Cardiac muscle cell (in vitro differentiated cells and primary cell): ENCODE measurements around the gene CYP27A1. TPM values are rescaled to one million over a fixed set of nuclear protein-coding genes. Genes with fewer than 3 reads are reported as not detected.
A peak's percentile ranks its signal among the peaks of the same experiment; 100 is the strongest.

ENCODE experiments used
- DNase-seq, 2 donors: peaks; one replicate each; pipeline versions ENCODE4 v3.0.0 to v3.0.0-alpha.2; 2010 to 2017; ENCODE audit warnings: low read depth in 1 of 2, low spot score in 1 of 2
- H3K27ac ChIP-seq: fragments of 200-600 bp; sonication (generic); 2 replicates; pipeline ENCODE4 v1.5.1; 2016
- H3K27me3 ChIP-seq: fragments of 200-600 bp; sonication (generic); 2 replicates; pipeline ENCODE4 v1.6.0; 2016; ENCODE audit warnings: control low read depth
- H3K36me3 ChIP-seq: fragments of 200-600 bp; sonication (generic); 2 replicates; pipeline ENCODE4 v1.5.1; 2016; ENCODE audit warnings: control low read depth
- H3K4me1 ChIP-seq: fragments of 200-600 bp; sonication (generic); 2 replicates; pipeline ENCODE4 v1.8.1; 2017; ENCODE audit warnings: low read depth, mild to moderate bottlenecking, mixed run types
- H3K4me3 ChIP-seq: fragments of 200-600 bp; sonication (generic); 2 replicates; pipeline ENCODE4 v1.5.1; 2016; ENCODE audit warnings: mild to moderate bottlenecking
- H3K9me3 ChIP-seq: fragments of 200-600 bp; sonication (generic); 2 replicates; pipeline ENCODE4 v1.5.1; 2017; ENCODE audit warnings: low read depth, mild to moderate bottlenecking, control low read depth
- polyA plus RNA-seq: library from polyadenylated mRNA; unstranded; fragments of >200 nt; fragmentation: Nextera tagmentation; extraction: Ambion mirVana; gene quantifications from 2 replicates; pipeline ENCODE4 v1.2.1, GENCODE V29; 2016
- total RNA-seq: library from RNA; depleted of rRNA; stranded (reverse); fragments of >200 nt; gene quantifications from 2 replicates; pipeline ENCODE4 v1.2.3, GENCODE V29; 2016
- TF ChIP-seq, protein P1 (sequence below): IDR thresholded peaks from 2 replicates; pipeline ENCODE4 v1.5.1; 2012; ENCODE audit warnings: low read depth, mild to moderate bottlenecking, low read length

The CYP27A1 gene
- total and polyA plus RNA-seq, 2 experiments from 2014 or later: 70.6 to 106 TPM

DNA sequence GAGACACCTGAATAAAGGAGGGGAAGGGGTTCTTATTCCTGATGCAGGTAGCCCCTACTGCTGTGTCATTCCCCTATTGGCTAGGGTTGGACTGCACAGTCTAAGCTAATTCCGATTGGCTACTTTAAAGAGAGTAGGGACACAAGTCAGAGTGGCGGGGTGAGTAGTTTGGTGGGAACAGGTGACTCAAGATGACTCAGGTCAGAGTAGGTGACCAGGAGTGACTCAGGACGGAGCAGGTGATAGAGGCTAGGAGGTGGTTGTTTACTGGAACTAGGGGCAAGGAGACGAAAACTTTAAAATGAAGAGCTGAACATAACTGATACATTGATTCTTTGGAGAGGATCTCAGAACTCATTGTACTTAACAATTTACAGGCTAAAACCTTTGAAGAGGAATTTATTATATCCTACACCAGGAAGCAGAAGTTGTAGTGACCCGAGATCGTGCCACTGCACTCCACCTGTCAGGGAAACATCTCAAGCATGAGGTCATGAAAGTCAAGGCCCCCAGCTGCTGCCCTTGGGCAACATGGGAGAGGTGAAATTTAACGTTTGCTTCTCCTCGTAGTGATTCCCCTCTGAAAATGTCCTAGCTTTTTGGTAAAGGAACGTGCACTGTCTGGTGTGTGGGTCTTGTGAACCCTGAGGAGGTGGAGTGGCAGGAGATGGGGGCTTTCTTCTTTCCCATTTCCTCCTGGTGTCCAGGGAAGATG, 4.5 kb upstream of the CYP27A1 start:
- H3K4me3 ChIP-seq: no peak overlapping the region
- no peaks in the 10 kb centered on the region for H3K9me3 ChIP-seq
- peaks cover 7% of the 10 kb centered on the region for H3K4me1 ChIP-seq
- DNase-seq: no peak
- H3K27me3 ChIP-seq: no peaks in the 10 kb centered on the region
- H3K27ac ChIP-seq: no peak overlapping the region
- TF ChIP-seq, protein P1, sequence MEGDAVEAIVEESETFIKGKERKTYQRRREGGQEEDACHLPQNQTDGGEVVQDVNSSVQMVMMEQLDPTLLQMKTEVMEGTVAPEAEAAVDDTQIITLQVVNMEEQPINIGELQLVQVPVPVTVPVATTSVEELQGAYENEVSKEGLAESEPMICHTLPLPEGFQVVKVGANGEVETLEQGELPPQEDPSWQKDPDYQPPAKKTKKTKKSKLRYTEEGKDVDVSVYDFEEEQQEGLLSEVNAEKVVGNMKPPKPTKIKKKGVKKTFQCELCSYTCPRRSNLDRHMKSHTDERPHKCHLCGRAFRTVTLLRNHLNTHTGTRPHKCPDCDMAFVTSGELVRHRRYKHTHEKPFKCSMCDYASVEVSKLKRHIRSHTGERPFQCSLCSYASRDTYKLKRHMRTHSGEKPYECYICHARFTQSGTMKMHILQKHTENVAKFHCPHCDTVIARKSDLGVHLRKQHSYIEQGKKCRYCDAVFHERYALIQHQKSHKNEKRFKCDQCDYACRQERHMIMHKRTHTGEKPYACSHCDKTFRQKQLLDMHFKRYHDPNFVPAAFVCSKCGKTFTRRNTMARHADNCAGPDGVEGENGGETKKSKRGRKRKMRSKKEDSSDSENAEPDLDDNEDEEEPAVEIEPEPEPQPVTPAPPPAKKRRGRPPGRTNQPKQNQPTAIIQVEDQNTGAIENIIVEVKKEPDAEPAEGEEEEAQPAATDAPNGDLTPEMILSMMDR: no peak
- no peaks in the 10 kb centered on the region for H3K36me3 ChIP-seq

DNA sequence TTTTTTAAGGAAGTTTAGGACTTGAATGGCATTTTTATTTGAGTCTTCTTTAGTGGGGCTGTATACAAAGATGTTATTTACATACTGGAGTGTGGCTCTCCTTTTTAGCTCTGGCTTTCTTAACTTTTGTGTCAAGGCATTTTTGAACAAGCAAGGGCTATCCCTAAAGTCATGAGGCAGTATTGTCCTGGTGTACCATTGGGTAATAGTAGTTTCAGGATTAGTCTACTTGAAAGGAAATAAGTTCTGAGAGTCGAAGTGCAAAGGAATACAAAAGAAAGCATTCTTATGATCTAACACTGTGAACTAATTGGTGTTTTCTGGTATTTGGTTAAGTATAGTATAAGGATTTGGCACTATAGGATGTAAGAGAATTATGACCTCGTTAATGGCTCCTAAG, 1.9 kb upstream of the CYP27A1 start:
- Histone ChIP-seq H3K9me3 (no peaks in the 10 kb centered on the region), H3K27ac (no peak overlapping the region), H3K4me3 (no peak overlapping the region), H3K36me3 (no peaks in the 10 kb centered on the region), H3K4me1 (peaks cover 26% of the 10 kb centered on the region), H3K27me3 (no peaks in the 10 kb centered on the region)
- no peak for DNase-seq
- TF ChIP-seq, protein P1: no peak

DNA sequence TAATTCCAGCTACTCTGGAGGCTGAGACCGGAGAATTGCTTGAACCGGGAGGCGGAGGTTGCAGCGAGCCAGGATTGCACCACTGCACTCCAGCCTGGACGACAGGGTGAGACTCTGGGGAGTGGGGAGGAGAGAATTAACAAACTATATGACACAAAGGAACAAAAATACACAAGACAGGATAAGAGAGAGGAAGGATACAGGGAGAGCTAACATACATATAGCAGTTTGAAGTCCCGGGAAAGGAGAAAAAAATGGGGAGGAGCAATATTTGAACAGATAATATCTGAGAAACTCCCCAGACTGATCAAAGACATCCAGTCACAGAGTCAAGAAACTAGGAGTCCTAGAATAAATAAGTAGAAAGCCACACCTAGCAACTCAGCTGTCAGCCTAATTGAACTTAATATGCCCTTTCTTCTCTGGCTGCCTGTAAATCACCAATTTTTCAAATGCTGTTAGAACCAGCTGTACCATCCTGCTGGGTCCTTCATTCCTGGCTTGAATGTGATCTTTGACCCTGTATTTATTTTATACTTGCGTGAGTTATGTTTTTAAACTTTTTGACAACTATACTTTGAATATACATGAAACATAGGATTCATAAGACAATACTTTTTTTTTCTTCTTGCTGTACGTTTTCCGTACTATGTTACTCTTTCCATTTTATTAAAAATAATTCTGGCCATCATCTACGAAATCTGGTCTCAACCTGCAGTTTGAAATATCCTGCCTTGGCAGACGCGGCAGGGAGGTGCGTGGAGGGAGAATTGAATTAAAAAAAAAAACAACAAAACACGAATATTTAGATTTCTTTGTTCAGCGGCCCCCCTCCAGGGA, 876 bp upstream of the CYP27A1 start:
- Histone ChIP-seq H3K27me3 (no peaks in the 10 kb centered on the region), H3K4me1 (peaks cover 29% of the 10 kb centered on the region), H3K4me3 (peak overlapping the region; percentile 45), H3K36me3 (no peaks in the 10 kb centered on the region), H3K27ac (peak overlapping the region; percentile 86), H3K9me3 (no peaks in the 10 kb centered on the region)
- TF ChIP-seq, protein P1: no peak
- no peak for DNase-seq

DNA sequence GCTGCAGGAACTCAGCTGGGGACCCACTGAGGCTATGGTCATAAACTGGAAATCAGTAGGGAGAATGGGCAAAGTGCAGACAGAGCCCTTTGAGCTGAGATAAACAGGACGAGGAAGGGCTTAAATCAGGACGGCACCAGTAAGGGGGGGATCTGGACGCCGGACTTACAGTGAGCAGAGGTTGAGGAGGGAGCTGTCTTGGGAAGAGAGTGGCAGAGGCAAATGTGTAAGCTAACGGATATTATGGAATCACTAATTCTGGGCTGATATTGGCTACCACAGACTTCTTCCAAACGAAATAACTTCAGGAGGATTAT, 539 bp downstream of the CYP27A1 start:
- peak; percentile 29 to 46 for DNase-seq
- TF ChIP-seq, protein P1: no peak
- Histone ChIP-seq H3K9me3 (no peaks in the 10 kb centered on the region), H3K4me3 (peak overlapping the region; percentile 45), H3K27ac (peak overlapping the region; percentile 86), H3K4me1 (peaks cover 29% of the 10 kb centered on the region), H3K27me3 (no peaks in the 10 kb centered on the region), H3K36me3 (no peaks in the 10 kb centered on the region)

DNA sequence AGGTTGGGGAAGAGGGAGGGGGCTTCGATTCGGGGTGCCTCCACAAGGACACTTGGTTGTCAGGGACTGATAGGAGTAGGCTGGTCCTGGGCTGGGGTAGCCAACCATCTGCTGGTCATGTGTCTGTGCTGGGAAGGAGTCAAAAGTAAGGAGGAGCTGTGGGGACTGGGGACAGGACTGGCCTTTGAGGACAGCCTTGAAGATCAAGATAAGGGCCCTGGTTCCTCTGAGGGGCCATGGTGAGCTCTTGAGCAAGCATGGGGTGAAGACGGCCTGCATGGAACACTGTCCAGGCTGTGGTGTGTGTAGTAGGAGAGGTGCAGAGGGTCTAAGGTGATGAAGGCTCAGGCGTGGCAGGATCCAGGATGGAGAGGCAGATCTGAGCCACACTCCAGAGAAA, 1.7 kb downstream of the CYP27A1 start:
- peak overlapping the region; percentile 45 for H3K4me3 ChIP-seq
- H3K27me3 ChIP-seq: no peaks in the 10 kb centered on the region

More for the DNA sequence above, 1.7 kb downstream of the CYP27A1 start:
- Histone ChIP-seq H3K27ac (no peak overlapping the region), H3K4me1 (peaks cover 34% of the 10 kb centered on the region), H3K36me3 (no peaks in the 10 kb centered on the region), H3K9me3 (no peaks in the 10 kb centered on the region)
- no peak for DNase-seq
- TF ChIP-seq, protein P1: no peak
